ENCODE results near the gene C1orf122.
"Not testable (repeated sequence)": the region's sequence is repeated elsewhere in the genome, so short reads cannot be mapped to it uniquely, and the experiment has no call there.

- TF ChIP-seq SNAI2 (CRISPR knock-in tag; IDR thresholded peaks at IDR 0.05); CREB5 (CRISPR knock-in tag; IDR thresholded peaks at IDR 0.05; ENCODE audit: low read depth); CSRNP3 (CRISPR knock-in tag; IDR thresholded peaks at IDR 0.05); ZFP30 (CRISPR knock-in tag; IDR thresholded peaks at IDR 0.05); ZC3H10 (CRISPR knock-in tag; IDR thresholded peaks at IDR 0.05); RARB (CRISPR knock-in tag; IDR thresholded peaks at IDR 0.05): not testable (repeated sequence)
- TF ChIP-seq, protein P1, sequence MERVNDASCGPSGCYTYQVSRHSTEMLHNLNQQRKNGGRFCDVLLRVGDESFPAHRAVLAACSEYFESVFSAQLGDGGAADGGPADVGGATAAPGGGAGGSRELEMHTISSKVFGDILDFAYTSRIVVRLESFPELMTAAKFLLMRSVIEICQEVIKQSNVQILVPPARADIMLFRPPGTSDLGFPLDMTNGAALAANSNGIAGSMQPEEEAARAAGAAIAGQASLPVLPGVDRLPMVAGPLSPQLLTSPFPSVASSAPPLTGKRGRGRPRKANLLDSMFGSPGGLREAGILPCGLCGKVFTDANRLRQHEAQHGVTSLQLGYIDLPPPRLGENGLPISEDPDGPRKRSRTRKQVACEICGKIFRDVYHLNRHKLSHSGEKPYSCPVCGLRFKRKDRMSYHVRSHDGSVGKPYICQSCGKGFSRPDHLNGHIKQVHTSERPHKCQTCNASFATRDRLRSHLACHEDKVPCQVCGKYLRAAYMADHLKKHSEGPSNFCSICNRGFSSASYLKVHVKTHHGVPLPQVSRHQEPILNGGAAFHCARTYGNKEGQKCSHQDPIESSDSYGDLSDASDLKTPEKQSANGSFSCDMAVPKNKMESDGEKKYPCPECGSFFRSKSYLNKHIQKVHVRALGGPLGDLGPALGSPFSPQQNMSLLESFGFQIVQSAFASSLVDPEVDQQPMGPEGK (CRISPR knock-in tag; IDR thresholded peaks at IDR 0.05; ENCODE audit: borderline replicate concordance): not testable (repeated sequence)
These were observed 36.1 kb upstream of the C1orf122 start for GRCh38 chr1:37771440-37771839.
